Measurements from ENCODE around the gene SLC66A1. TPM values are rescaled to one million over a fixed set of nuclear protein-coding genes. Genes with fewer than 3 reads are reported as not detected.

Gene SLC66A1
- total RNA-seq, 4 donors from 2014 or later = 19.1 to 53.9 (median 35.3) TPM

DNA sequence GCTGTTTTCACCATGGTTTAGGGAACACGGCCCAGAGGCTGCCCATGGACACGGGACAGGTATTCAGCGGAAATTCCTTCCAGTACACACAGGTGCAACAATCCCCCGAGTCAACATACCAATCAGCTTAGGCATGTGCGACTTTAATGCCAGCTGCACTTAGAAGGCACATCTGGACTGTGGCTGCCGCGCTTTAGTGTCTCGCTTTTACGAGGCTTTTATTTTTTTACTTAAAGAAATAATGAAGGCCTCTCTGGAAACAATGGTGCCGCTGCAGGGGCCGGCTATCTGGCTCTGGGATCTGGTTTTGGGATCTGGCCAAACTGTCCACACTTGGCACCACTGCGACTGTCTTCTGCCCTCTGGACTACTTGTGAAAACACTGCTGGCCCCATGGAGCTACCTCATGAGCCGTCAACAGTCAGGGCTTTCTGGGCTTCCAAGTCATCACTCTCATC lies 55.5 kb downstream of the SLC66A1 start:
- WGBS, 2 donors (ENCODE audit: low coverage in 1 of 2) = 36 to 40% methylated on average over 8 to 13 of the region's 13 CpGs
- Histone ChIP-seq H3K4me3 (no peak overlapping the region), H3K4me1 (peaks cover 0 to 26% (median 17%) of the 10 kb centered on the region in 4 donors), H3K27ac (peak overlapping the region in 1 of 4 donors; percentile 25), H3K36me3 (no peaks in the 10 kb centered on the region), H3K27me3 (no peaks in the 10 kb centered on the region), H3K9me3 (no peaks in the 10 kb centered on the region)
- intact Hi-C loops (cut with DNase I; ENCODE audit: low total_unique reads) = no loop called here
- in situ Hi-C loops (cut with MboI; ENCODE audit: low pct_ligation_motif_present in 1 of 4, low pct_unique_long_range_greater_than_20kb in 1 of 4, low sequenced_read_pairs in 3 of 4) = no loop called here
- DNase-seq = no peak
- TF ChIP-seq EP300 (IDR thresholded peaks at IDR 0.05; ENCODE audit: low read depth) = no peak
- TF ChIP-seq POLR2AphosphoS5 (IDR thresholded peaks at IDR 0.05) = no peak

DNA sequence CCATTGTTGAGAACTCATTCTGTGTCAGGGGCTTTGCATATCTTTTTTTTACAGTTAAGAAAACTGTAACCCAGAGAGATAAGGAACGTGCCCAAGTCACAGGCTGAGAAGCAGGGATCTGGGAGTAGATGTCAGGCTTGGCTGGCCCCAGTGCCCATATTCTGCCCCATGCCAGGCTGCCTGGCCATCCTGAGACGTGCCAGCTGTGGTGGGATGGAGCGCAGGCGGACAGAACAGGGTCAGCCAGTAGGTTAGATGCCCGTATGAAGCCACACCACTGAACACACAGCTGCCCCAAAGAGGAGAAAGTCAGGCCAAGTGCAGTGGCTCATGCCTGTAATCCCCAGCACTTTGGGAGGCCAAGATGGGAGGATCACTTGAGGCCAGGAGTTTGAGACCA lies 55.9 kb downstream of the SLC66A1 start:
- peaks cover 0 to 26% (median 17%) of the 10 kb centered on the region in 4 donors for H3K4me1 ChIP-seq
- no peak for DNase-seq
- no peaks in the 10 kb centered on the region for H3K27me3 ChIP-seq
- H3K36me3 ChIP-seq = no peaks in the 10 kb centered on the region
- H3K9me3 ChIP-seq = no peaks in the 10 kb centered on the region
- 80% methylated on average over 5 of the region's 5 CpGs; no CpG with 5 or more reads in 1 of the 2 donors for WGBS, 2 donors (ENCODE audit: low coverage in 1 of 2)
- peak overlapping the region in 1 of 4 donors; percentile 25 for H3K27ac ChIP-seq
- H3K4me3 ChIP-seq = no peak overlapping the region
- no peak for TF ChIP-seq POLR2AphosphoS5 (IDR thresholded peaks at IDR 0.05)
- TF ChIP-seq POLR2A (IDR thresholded peaks at IDR 0.05) = no peak
- TF ChIP-seq, protein P1, sequence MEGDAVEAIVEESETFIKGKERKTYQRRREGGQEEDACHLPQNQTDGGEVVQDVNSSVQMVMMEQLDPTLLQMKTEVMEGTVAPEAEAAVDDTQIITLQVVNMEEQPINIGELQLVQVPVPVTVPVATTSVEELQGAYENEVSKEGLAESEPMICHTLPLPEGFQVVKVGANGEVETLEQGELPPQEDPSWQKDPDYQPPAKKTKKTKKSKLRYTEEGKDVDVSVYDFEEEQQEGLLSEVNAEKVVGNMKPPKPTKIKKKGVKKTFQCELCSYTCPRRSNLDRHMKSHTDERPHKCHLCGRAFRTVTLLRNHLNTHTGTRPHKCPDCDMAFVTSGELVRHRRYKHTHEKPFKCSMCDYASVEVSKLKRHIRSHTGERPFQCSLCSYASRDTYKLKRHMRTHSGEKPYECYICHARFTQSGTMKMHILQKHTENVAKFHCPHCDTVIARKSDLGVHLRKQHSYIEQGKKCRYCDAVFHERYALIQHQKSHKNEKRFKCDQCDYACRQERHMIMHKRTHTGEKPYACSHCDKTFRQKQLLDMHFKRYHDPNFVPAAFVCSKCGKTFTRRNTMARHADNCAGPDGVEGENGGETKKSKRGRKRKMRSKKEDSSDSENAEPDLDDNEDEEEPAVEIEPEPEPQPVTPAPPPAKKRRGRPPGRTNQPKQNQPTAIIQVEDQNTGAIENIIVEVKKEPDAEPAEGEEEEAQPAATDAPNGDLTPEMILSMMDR (IDR thresholded peaks at IDR 0.05) = no peak
- TF ChIP-seq EP300 (IDR thresholded peaks at IDR 0.05; ENCODE audit: low read depth) = no peak
- in situ Hi-C loops (cut with MboI; ENCODE audit: low pct_ligation_motif_present in 1 of 4, low pct_unique_long_range_greater_than_20kb in 1 of 4, low sequenced_read_pairs in 3 of 4) (no loop called here), intact Hi-C loops (cut with DNase I; ENCODE audit: low total_unique reads) (no loop called here)

DNA sequence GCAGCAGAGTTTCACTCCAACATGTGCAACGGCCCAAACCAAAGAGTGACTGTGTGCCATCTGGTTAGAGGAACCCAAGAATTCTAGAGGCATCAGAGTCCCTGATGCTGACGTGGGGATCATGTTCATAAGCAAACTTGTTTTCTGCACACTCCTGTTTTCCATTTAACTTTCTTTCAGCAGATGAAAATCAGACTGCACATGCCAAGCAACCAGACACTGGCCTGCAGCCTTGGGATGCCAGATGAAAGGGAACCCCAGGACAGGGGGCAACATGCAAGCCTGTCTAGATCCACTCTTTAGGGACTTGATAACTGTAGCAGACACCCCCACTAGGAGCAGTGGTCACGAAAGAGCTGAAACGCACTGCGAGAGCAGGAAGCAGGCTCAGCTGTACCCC lies 56.8 kb downstream of the SLC66A1 start:
- Histone ChIP-seq H3K4me1 (peaks cover 0 to 26% (median 17%) of the 10 kb centered on the region in 4 donors), H3K27ac (no peak overlapping the region), H3K27me3 (no peaks in the 10 kb centered on the region), H3K36me3 (no peaks in the 10 kb centered on the region), H3K9me3 (no peaks in the 10 kb centered on the region), H3K4me3 (no peak overlapping the region)
- 82% methylated on average over 5 of the region's 5 CpGs; no CpG with 5 or more reads in 1 of the 2 donors for WGBS, 2 donors (ENCODE audit: low coverage in 1 of 2)
- intact Hi-C loops (cut with DNase I; ENCODE audit: low total_unique reads) (no loop called here), in situ Hi-C loops (cut with MboI; ENCODE audit: low pct_ligation_motif_present in 1 of 4, low pct_unique_long_range_greater_than_20kb in 1 of 4, low sequenced_read_pairs in 3 of 4) (no loop called here)
- TF ChIP-seq POLR2AphosphoS5 (IDR thresholded peaks at IDR 0.05) (no peak), EP300 (IDR thresholded peaks at IDR 0.05; ENCODE audit: low read depth) (no peak), POLR2A (IDR thresholded peaks at IDR 0.05) (no peak)
- TF ChIP-seq, protein P1 (IDR thresholded peaks at IDR 0.05) = no peak
- DNase-seq = no peak

DNA sequence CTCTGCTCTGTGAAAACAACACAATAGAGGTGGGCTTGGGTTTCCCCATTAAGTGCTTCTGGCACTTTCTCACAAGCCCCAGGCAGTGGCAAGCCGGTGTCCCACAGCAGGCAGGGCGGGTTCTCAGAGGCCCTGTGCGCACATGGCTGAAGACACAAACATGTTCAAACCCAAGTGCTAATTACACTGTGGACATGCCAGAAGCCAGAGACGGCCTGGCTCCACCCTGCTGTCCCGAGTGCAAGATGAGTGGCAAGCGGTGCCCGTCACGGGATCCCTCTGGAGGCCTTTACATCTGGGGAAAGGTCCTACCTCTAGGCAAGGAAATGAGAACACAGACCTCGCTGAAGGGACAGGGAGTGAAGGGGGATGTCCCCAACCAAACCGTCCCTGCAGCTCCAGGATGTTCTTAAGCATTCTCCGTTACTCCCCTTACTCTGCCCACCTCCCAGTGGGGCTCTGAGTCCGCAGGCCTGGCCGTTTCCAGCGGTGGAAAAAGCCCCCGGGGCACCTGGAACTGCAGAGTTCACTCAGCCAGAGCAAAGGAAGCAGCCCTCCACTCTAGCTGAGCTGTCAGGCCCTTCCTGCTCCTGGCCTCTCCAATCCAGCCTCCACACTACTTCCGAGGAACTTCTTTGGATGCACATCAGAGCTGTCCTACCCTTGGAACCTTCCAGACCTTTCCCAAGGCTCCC lies 57.4 kb downstream of the SLC66A1 start:
- H3K27me3 ChIP-seq = no peaks in the 10 kb centered on the region
- H3K27ac ChIP-seq = peak overlapping the region in 1 of 4 donors; percentile 5
- H3K4me3 ChIP-seq = no peak overlapping the region
- H3K4me1 ChIP-seq = peaks cover 0 to 26% (median 17%) of the 10 kb centered on the region in 4 donors
- intact Hi-C loops (cut with DNase I; ENCODE audit: low total_unique reads) (no loop called here), in situ Hi-C loops (cut with MboI; ENCODE audit: low pct_ligation_motif_present in 1 of 4, low pct_unique_long_range_greater_than_20kb in 1 of 4, low sequenced_read_pairs in 3 of 4) (no loop called here)
- H3K9me3 ChIP-seq = no peaks in the 10 kb centered on the region
- no peaks in the 10 kb centered on the region for H3K36me3 ChIP-seq
- TF ChIP-seq, protein P1 (IDR thresholded peaks at IDR 0.05) = no peak
- TF ChIP-seq POLR2AphosphoS5 (IDR thresholded peaks at IDR 0.05) = no peak
- no peak for TF ChIP-seq EP300 (IDR thresholded peaks at IDR 0.05; ENCODE audit: low read depth)
- no peak for TF ChIP-seq POLR2A (IDR thresholded peaks at IDR 0.05)
- DNase-seq = no peak
- WGBS, 2 donors (ENCODE audit: low coverage in 1 of 2) = 81 to 87% methylated on average over 7 to 16 of the region's 16 CpGs
